Liver (tissue), 3 donors: ENCODE data around the gene CXCL14.

ENCODE experiments used
- FOXA2 ChIP-seq: IDR thresholded peaks from 2 replicates; pipeline ENCODE4 v1.6.1; 2016; ENCODE audit warnings: antibody characterized with exemption
- GABPA ChIP-seq, 2 donors: IDR thresholded peaks in 1 of 2; conservative IDR thresholded peaks in 1 of 2; 2 replicates each; pipeline ENCODE4 v1.6.1; 2016; ENCODE audit warnings: antibody characterized with exemption in 2 of 2, mild to moderate bottlenecking in 1 of 2, moderate library complexity in 1 of 2
- MAX ChIP-seq: IDR thresholded peaks from 2 replicates; pipeline ENCODE4 v1.6.1; 2016; ENCODE audit warnings: antibody characterized with exemption
- RAD21 ChIP-seq, 2 donors: IDR thresholded peaks; 2 replicates each; pipeline ENCODE4 v1.6.1; 2016; ENCODE audit warnings: antibody characterized with exemption in 2 of 2, mild to moderate bottlenecking in 2 of 2
- SP1 ChIP-seq: IDR thresholded peaks from 2 replicates; pipeline ENCODE4 v1.6.1; 2018; ENCODE audit warnings: antibody characterized with exemption, mild to moderate bottlenecking
- TAF1 ChIP-seq: conservative IDR thresholded peaks from 2 replicates; pipeline ENCODE4 v1.6.1; 2016; ENCODE audit warnings: antibody characterized with exemption, mild to moderate bottlenecking
- YY1 ChIP-seq: IDR thresholded peaks from 2 replicates; pipeline ENCODE4 v1.6.1; 2016; ENCODE audit warnings: antibody characterized with exemption, mild to moderate bottlenecking
- TF ChIP-seq, protein P1 (sequence below): fragments of 150-350 bp; IDR thresholded peaks from 2 replicates; pipeline ENCODE4 v1.5.1; 2017; ENCODE audit warnings: improper control_type of control experiment, low read depth, low read length; ENCODE audit not compliant: missing input control
- TF ChIP-seq, protein P2 (sequence below): IDR thresholded peaks from 2 replicates; pipeline ENCODE4 v1.6.1; 2016; ENCODE audit warnings: antibody characterized with exemption
- donor health status: healthy.
- donor health status: healthy.

- TF ChIP-seq, protein P1, sequence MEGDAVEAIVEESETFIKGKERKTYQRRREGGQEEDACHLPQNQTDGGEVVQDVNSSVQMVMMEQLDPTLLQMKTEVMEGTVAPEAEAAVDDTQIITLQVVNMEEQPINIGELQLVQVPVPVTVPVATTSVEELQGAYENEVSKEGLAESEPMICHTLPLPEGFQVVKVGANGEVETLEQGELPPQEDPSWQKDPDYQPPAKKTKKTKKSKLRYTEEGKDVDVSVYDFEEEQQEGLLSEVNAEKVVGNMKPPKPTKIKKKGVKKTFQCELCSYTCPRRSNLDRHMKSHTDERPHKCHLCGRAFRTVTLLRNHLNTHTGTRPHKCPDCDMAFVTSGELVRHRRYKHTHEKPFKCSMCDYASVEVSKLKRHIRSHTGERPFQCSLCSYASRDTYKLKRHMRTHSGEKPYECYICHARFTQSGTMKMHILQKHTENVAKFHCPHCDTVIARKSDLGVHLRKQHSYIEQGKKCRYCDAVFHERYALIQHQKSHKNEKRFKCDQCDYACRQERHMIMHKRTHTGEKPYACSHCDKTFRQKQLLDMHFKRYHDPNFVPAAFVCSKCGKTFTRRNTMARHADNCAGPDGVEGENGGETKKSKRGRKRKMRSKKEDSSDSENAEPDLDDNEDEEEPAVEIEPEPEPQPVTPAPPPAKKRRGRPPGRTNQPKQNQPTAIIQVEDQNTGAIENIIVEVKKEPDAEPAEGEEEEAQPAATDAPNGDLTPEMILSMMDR: no peak
- TF ChIP-seq SP1 (no peak), MAX (no peak), TAF1 (no peak), YY1 (no peak), GABPA (IDR thresholded peaks at IDR 0.05 in 1 of 2, conservative IDR thresholded peaks at IDR 0.05 in 1 of 2) (no peak), FOXA2 (no peak), RAD21 (IDR thresholded peaks at IDR 0.05) (no peak)
- TF ChIP-seq, protein P2, sequence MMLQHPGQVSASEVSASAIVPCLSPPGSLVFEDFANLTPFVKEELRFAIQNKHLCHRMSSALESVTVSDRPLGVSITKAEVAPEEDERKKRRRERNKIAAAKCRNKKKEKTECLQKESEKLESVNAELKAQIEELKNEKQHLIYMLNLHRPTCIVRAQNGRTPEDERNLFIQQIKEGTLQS: no peak
These were observed 26.4 kb upstream of the CXCL14 start for GRCh38 chr5:135605221-135605620.
